SK-N-MC (cell line): ENCODE results near the gene TBK1.

Experiments
- FOXP2 ChIP-seq: optimal IDR thresholded peaks from 2 replicates; pipeline ENCODE3; 2011; ENCODE audit warnings: mild to moderate bottlenecking, moderate library complexity; ENCODE audit not compliant: insufficient read depth; ENCODE audit errors: extremely low read length, control extremely low read depth
- POLR2AphosphoS5 ChIP-seq: IDR thresholded peaks from 2 replicates; pipeline ENCODE4 v1.6.1; 2012; ENCODE audit warnings: mild to moderate bottlenecking, low read depth, low read length, borderline replicate concordance

GRCh38 chr12:64525461-64526160, 73.7 kb downstream of the TBK1 start:
- TF ChIP-seq POLR2AphosphoS5 = no peak
- no peak for TF ChIP-seq FOXP2
